HepG2 (cell line): ENCODE measurements around the gene SYS1. TPM values are rescaled to one million over a fixed set of nuclear protein-coding genes. Genes with fewer than 3 reads are reported as not detected.

Experiments used
- ATAC-seq: fragments of 200-7000 bp; cut with Tn5 transposase; 3 replicates; pipeline ENCODE4 v1.9.1; 2020; ENCODE audit warnings: mild to moderate bottlenecking, moderate library complexity
- BruUV-seq: library from RNA; stranded (reverse); fragments of 400-500 nt; replicated peaks from 2 replicates; lab custom pipeline; 2021; lab: Mats Ljungman, UMichigan
- CTCF ChIA-PET: fragments of 300-600 bp; formaldehyde crosslinking; extraction: SDS; loops from one replicate; lab custom pipeline; 2021; ENCODE audit warnings: low total read pairs, inconsistent platforms, low intra/inter-chr PET ratio; lab: Yijun Ruan, JAX
- POLR2A ChIA-PET: fragments of 350-600 bp; sonication (Branson Sonifier 250); formaldehyde crosslinking; loops from one replicate; lab custom pipeline; 2020; ENCODE audit warnings: antibody characterized with exemption, inconsistent platforms; lab: Yijun Ruan, JAX
- DNase-seq: peaks from one replicate; pipeline ENCODE4 v3.0.0-alpha.2; 2015; ENCODE audit warnings: low spot score
- FAIRE-seq: peaks from 3 replicates; lab custom pipeline; 2011; peaks lifted over from hg19 to GRCh38; lab: Jason Lieb, UNC
- H2AFZ ChIP-seq: one replicate; pipeline ENCODE4 v1.6.1; 2011; ENCODE audit warnings: low read length, inconsistent platforms
- H3K27ac ChIP-seq: fragments of 300-600 bp; 3 replicates; pipeline ENCODE4 v1.8.0; 2011; ENCODE audit warnings: mixed run types, mild to moderate bottlenecking, mixed read lengths, low read length, inconsistent platforms; ENCODE audit not compliant: insufficient read depth; ENCODE audit errors: extremely low read length
- H3K27me3 ChIP-seq, 2 experiments: fragments of 200-600 bp in 1 of 2; 2 replicates in 1 of 2; 3 replicates in 1 of 2; pipeline versions ENCODE4 v1.6.0 to v1.8.0; 2011; ENCODE audit warnings: low read length in 2 of 2, mild to moderate bottlenecking in 2 of 2, moderate library complexity in 2 of 2, inconsistent platforms in 1 of 2; ENCODE audit not compliant: insufficient read depth in 2 of 2, control insufficient read depth in 1 of 2
- H3K36me3 ChIP-seq, 2 experiments: fragments of 200-600 bp in 1 of 2; replicated peaks in 1 of 2; 2 replicates in 1 of 2; 3 replicates in 1 of 2; pipeline versions ENCODE4 v1.5.1 to v1.8.0; 2011; ENCODE audit warnings: low read length in 2 of 2, inconsistent platforms in 1 of 2; ENCODE audit not compliant: insufficient read depth in 2 of 2, control insufficient read depth in 1 of 2
- H3K4me1 ChIP-seq: 2 replicates; pipeline ENCODE4 v1.5.1; 2012; ENCODE audit warnings: low read length, inconsistent platforms; ENCODE audit not compliant: insufficient read depth
- H3K4me2 ChIP-seq: 2 replicates; pipeline ENCODE4 v1.6.0; 2011; ENCODE audit warnings: low read depth, low read length, inconsistent platforms
- H3K4me3 ChIP-seq, 3 experiments: fragments of 200-600 bp in 1 of 3; sonication (generic), shearing (Covaris generic) in 1 of 3; replicated peaks in 1 of 3; 2 replicates each; pipeline ENCODE4 v1.5.1; 2011 to 2016; ENCODE audit warnings: low read length in 3 of 3, inconsistent platforms in 2 of 3, low read depth in 2 of 3, mild to moderate bottlenecking in 2 of 3, control low read depth in 1 of 3, mixed read lengths in 1 of 3; ENCODE audit not compliant: insufficient read depth in 1 of 3
- H3K79me2 ChIP-seq: one replicate; pipeline ENCODE4 v1.6.1; 2011; ENCODE audit warnings: low read length, inconsistent platforms; ENCODE audit not compliant: insufficient read depth
- H3K9ac ChIP-seq: 2 replicates; pipeline ENCODE4 v1.6.0; 2011; ENCODE audit warnings: mild to moderate bottlenecking, low read depth, low read length, inconsistent platforms; ENCODE audit not compliant: insufficient read depth
- H3K9me3 ChIP-seq: 2 replicates; pipeline ENCODE4 v1.5.1; 2012; ENCODE audit warnings: mild to moderate bottlenecking, low read length
- H4K20me1 ChIP-seq: 2 replicates; pipeline ENCODE4 v1.6.0; 2011; ENCODE audit warnings: inconsistent platforms, mild to moderate bottlenecking, low read length, moderate library complexity; ENCODE audit not compliant: insufficient read depth
- ARNT ChIP-seq: fragments of 450-650 bp; IDR thresholded peaks from 2 replicates; pipeline ENCODE4 v1.6.1; 2017
- ATM ChIP-seq: fragments of 450-650 bp; IDR thresholded peaks from 2 replicates; pipeline ENCODE4 v1.7.1; 2017; ENCODE audit warnings: mild to moderate bottlenecking, borderline replicate concordance
- BRCA1 ChIP-seq: sonication (generic); formaldehyde crosslinking; IDR thresholded peaks from 2 replicates; pipeline ENCODE4 v1.4.0; 2020; ENCODE audit warnings: missing genetic modification reagents
- CCAR2 ChIP-seq: fragments of 200-400 bp; formaldehyde crosslinking; optimal IDR thresholded peaks from 2 replicates; pipeline ENCODE3; 2018; ENCODE audit warnings: low read depth, mild to moderate bottlenecking, low read length, moderate library complexity
- CREM ChIP-seq, 2 experiments: sonication (generic) in 1 of 2; formaldehyde crosslinking in 1 of 2; IDR thresholded peaks; 2 replicates each; pipeline versions ENCODE4 v1.4.0 to v1.6.1; 2016 to 2020; ENCODE audit warnings: antibody characterized with exemption in 1 of 2, mild to moderate bottlenecking in 1 of 2, missing genetic modification reagents in 1 of 2
- FOXO1 ChIP-seq: sonication (generic); formaldehyde crosslinking; IDR thresholded peaks from 2 replicates; pipeline ENCODE4 v1.4.0; 2020; ENCODE audit warnings: missing genetic modification reagents
- GABPA ChIP-seq, 2 experiments: IDR thresholded peaks; 2 replicates each; pipeline ENCODE4 v1.6.1; 2011 to 2016; ENCODE audit warnings: low read depth in 2 of 2, low read length in 1 of 2, missing biosample characterization in 1 of 2, missing genetic modification characterization in 1 of 2
- HES4 ChIP-seq: sonication (generic); formaldehyde crosslinking; IDR thresholded peaks from 2 replicates; pipeline ENCODE4 v1.9.0; 2021; ENCODE audit warnings: mild to moderate bottlenecking, missing genetic modification reagents, borderline replicate concordance
- JUND ChIP-seq: sonication (generic); formaldehyde crosslinking; IDR thresholded peaks from 2 replicates; pipeline ENCODE4 v1.8.0; 2022; ENCODE audit warnings: mild to moderate bottlenecking, missing genetic modification reagents
- MEIS2 ChIP-seq: sonication (generic); formaldehyde crosslinking; IDR thresholded peaks from 2 replicates; pipeline ENCODE4 v1.9.0; 2021; ENCODE audit warnings: mild to moderate bottlenecking, missing genetic modification reagents
- RNF2 ChIP-seq: fragments of 450-650 bp; conservative IDR thresholded peaks from 2 replicates; pipeline ENCODE4 v1.6.1; 2016; ENCODE audit warnings: low read depth
- SMC3 ChIP-seq: IDR thresholded peaks from 2 replicates; pipeline ENCODE4 v1.6.1; 2011; ENCODE audit warnings: low read length, improper control_type of control experiment
- SMYD3 ChIP-seq: sonication (generic); formaldehyde crosslinking; IDR thresholded peaks from 2 replicates; pipeline ENCODE4 v1.8.1; 2023; ENCODE audit warnings: mild to moderate bottlenecking, missing genetic modification reagents
- SYNCRIP ChIP-seq: fragments of 200-400 bp; formaldehyde crosslinking; IDR thresholded peaks from 2 replicates; pipeline ENCODE4 v1.6.1; 2018; ENCODE audit warnings: mild to moderate bottlenecking, low read depth, low read length; ENCODE audit not compliant: insufficient read depth
- TCF7 ChIP-seq: sonication (generic); IDR thresholded peaks from 2 replicates; pipeline ENCODE4 v1.6.1; 2016; ENCODE audit warnings: antibody characterized with exemption, low read depth
- ZBTB7B ChIP-seq: sonication (generic); formaldehyde crosslinking; IDR thresholded peaks from 2 replicates; pipeline ENCODE4 v1.4.0; 2020; ENCODE audit warnings: missing genetic modification reagents
- ZC3H13 ChIP-seq: sonication (generic); formaldehyde crosslinking; IDR thresholded peaks from 2 replicates; pipeline ENCODE4 v1.8.1; 2023; ENCODE audit warnings: mild to moderate bottlenecking, missing genetic modification reagents, moderate library complexity
- ZFP82 ChIP-seq: sonication (generic); formaldehyde crosslinking; IDR thresholded peaks from 2 replicates; pipeline ENCODE4 v1.5.1; 2020; ENCODE audit warnings: mild to moderate bottlenecking, missing genetic modification reagents, borderline replicate concordance
- ZFP90 ChIP-seq: sonication (generic); formaldehyde crosslinking; IDR thresholded peaks from 2 replicates; pipeline ENCODE4 v1.8.0; 2022; ENCODE audit warnings: missing genetic modification reagents, mild to moderate bottlenecking, inconsistent platforms, borderline replicate concordance
- ZNF432 ChIP-seq: sonication (generic); formaldehyde crosslinking; IDR thresholded peaks from 2 replicates; pipeline ENCODE4 v1.5.0; 2020; ENCODE audit warnings: missing genetic modification reagents, mild to moderate bottlenecking, borderline replicate concordance
- ZNF468 ChIP-seq: sonication (generic); formaldehyde crosslinking; IDR thresholded peaks from 2 replicates; pipeline ENCODE4 v1.8.0; 2022; ENCODE audit warnings: mild to moderate bottlenecking, moderate library complexity, missing genetic modification reagents
- ZNF572 ChIP-seq: sonication (generic); formaldehyde crosslinking; IDR thresholded peaks from 2 replicates; pipeline ENCODE4 v1.5.1; 2020; ENCODE audit warnings: mild to moderate bottlenecking, missing genetic modification reagents
- ZNF598 ChIP-seq: sonication (generic); formaldehyde crosslinking; IDR thresholded peaks from 2 replicates; pipeline ENCODE4 v1.5.1; 2020; ENCODE audit warnings: mild to moderate bottlenecking, missing genetic modification reagents, borderline replicate concordance
- ZNF713 ChIP-seq: sonication (generic); formaldehyde crosslinking; IDR thresholded peaks from 2 replicates; pipeline ENCODE4 v1.4.0; 2020; ENCODE audit warnings: mild to moderate bottlenecking, missing genetic modification reagents
- ZNF747 ChIP-seq: sonication (generic); formaldehyde crosslinking; IDR thresholded peaks from 2 replicates; pipeline ENCODE4 v1.8.1; 2023; ENCODE audit warnings: missing genetic modification reagents, mild to moderate bottlenecking, borderline replicate concordance
- ZNF776 ChIP-seq: sonication (generic); formaldehyde crosslinking; IDR thresholded peaks from 2 replicates; pipeline ENCODE4 v1.4.0; 2020; ENCODE audit warnings: mild to moderate bottlenecking, missing genetic modification reagents
- WGBS: methylation state at CpG from one replicate; pipeline ENCODE4 v1.1.6; 2017; ENCODE audit warnings: low lambda C conversion rate; 5-methylcytosine and 5-hydroxymethylcytosine counted together
- in situ Hi-C: cut with HindIII; loops from 2 replicates; pipeline ENCODE4 v1.10.0; 2017; ENCODE audit warnings: low pct_unique_long_range_greater_than_20kb; ENCODE audit not compliant: extremely low pct_ligation_motif_present
- intact Hi-C: fragments of 100-400 bp; cut with micrococcal nuclease; formaldehyde crosslinking; loops from one replicate; pipeline ENCODE4 v1.10.0; 2022; ENCODE audit not compliant: unreplicated experiment
- polyA plus RNA-seq, 8 experiments: library from polyadenylated mRNA; depleted of rRNA in 3 of 8; stranded (reverse) in 7 of 8; unstranded in 1 of 8; fragments of >200 nt; fragmentation: Illumina TruSeq in 4 of 8; extraction: Trizol in 4 of 8; gene quantifications; 2 replicates each; pipeline versions ENCODE4 v1.2.1 to v1.2.3, GENCODE V29; 2011 to 2016; ENCODE audit warnings: low read depth in 4 of 8, missing spikeins in 1 of 8, mixed read lengths in 1 of 8; ENCODE audit not compliant: insufficient read depth in 1 of 8
- total RNA-seq, 5 experiments: library from RNA; depleted of rRNA; stranded (reverse); fragments of >200 nt; fragmentation: Illumina TruSeq; extraction: Trizol; gene quantifications; 2 replicates each; pipeline ENCODE4 v1.2.3, GENCODE V29; 2016; ENCODE audit warnings: low read depth in 1 of 5
- TF ChIP-seq, protein P1 (sequence below): sonication (generic); formaldehyde crosslinking; IDR thresholded peaks from 2 replicates; pipeline ENCODE4 v1.4.0; 2020; ENCODE audit warnings: missing genetic modification reagents

The SYS1 gene
- total and polyA plus RNA-seq, 2 of the 13 experiments (the other 11 are each of a cell fraction or from before 2014, with no cell fraction given): 38.3 to 65.6 TPM

DNA sequence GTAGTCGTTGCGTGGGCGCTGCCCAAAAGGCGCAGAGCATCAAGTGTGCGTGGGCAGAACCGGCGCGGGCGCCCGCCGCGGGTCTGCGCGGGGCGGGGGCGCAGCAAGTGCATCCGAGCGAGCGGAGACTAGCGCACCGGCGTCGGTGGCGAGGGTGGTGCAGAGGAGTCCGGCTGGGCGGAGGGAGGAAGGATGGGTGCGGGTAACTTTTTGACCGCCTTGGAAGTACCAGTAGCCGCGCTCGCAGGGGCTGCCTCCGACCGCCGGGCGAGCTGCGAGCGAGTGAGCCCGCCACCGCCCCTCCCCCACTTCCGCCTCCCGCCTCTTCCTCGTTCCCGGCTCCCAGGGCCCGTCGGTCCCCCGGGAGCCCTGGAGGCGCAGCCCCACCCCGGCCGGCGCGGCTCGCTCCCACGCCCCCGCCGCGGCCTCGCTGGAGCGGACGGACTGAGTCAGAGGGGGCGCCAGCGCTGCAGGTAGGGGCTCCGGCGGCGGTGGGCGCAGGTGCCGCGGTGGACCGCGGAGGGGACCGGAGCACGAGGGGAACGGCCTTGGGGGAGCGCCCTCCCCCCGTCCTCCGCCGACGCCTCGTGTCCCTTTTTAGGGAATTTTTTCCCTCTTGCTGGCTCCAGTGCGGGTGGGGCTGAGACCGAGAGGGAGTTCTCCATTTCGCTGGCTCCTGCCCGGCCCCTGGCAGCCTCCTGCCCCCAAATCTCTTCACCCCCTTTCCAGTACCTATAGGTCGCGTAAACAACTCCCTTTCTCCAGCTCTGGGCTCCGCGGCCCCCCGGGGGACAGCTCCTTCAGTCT, 43.5 kb downstream of the SYS1 start:
- FAIRE-seq: no peak
- H4K20me1 ChIP-seq: no peaks in the 10 kb centered on the region
- no TSS peak for BruUV-seq
- 25% methylated on average over 29 of the region's 87 CpGs for WGBS
- H3K9ac ChIP-seq: peak overlapping the region; percentile 72
- no peaks in the 10 kb centered on the region for H3K36me3 ChIP-seq
- peaks cover 2 to 5% of the 10 kb centered on the region in 2 experiments; a peak in 2 of 5 replicates for H3K27me3 ChIP-seq
- ChIA-PET POLR2A (interaction anchor here (1.7 to 4.2 kb wide), 4 partner anchors 9 to 69 kb away, joined by 4 to 32 read pairs (median 8); partner anchors contain the start of genes PIGT and SYS1), CTCF (interaction anchor here (0.9 kb wide), 1 partner anchor 9 kb away, joined by 3 read pairs; the partner anchor contains the start of gene PIGT)
- H3K4me1 ChIP-seq: peaks cover 25% of the 10 kb centered on the region
- in situ Hi-C loops (no loop called here), intact Hi-C loops (no loop called here)
- H3K79me2 ChIP-seq: no peaks in the 10 kb centered on the region
- peak overlapping the region; percentile 95 for H3K4me2 ChIP-seq
- H3K9me3 ChIP-seq: peaks cover 2% of the 10 kb centered on the region
- no peak overlapping the region for H3K27ac ChIP-seq
- ATAC-seq: peak; percentile 62
- H2AFZ ChIP-seq: no peak overlapping the region
- DNase-seq: no peak
- peak overlapping the region; percentile 88 to 92 (median 88) for H3K4me3 ChIP-seq
- TF ChIP-seq RNF2 (peak; percentile 11; the same call in 1 of the 2 replicates), ZNF432 (CRISPR knock-in tag) (no peak), ATM (no peak), ZNF747 (CRISPR knock-in tag) (peak; percentile 52; the same call in 1 of the 2 replicates), BRCA1 (CRISPR knock-in tag) (no peak), SMYD3 (CRISPR knock-in tag) (no peak), HES4 (0 out of 2 replicates have a peak, but pooled peaks have one; percentile 61), SMC3 (no peak), ZNF598 (CRISPR knock-in tag) (no peak), ZNF776 (CRISPR knock-in tag) (peak; percentile 20), JUND (no peak), ZNF468 (no peak), TCF7 (no peak), ZC3H13 (CRISPR knock-in tag) (peak; percentile 69; the same call in 1 of the 2 replicates), CREM (IDR thresholded peaks at IDR 0.05) (no peak), CREM (CRISPR knock-in tag; IDR thresholded peaks at IDR 0.05) (no peak), ZNF572 (CRISPR knock-in tag) (no peak), GABPA (IDR thresholded peaks at IDR 0.05; ENCODE audit: low read depth, low read length) (peak; percentile 53; the same call in 1 of the 2 replicates), GABPA (CRISPR knock-in tag; IDR thresholded peaks at IDR 0.05; ENCODE audit: low read depth) (peak; percentile 45; the same call in 1 of the 2 replicates), CCAR2 (no peak), ZNF713 (CRISPR knock-in tag) (no peak), ZFP82 (peak; percentile 90; the same call in 1 of the 2 replicates), ZBTB7B (CRISPR knock-in tag) (peak; percentile 67; the same call in 1 of the 2 replicates), MEIS2 (CRISPR knock-in tag) (peak; percentile 53), ZFP90 (CRISPR knock-in tag) (no peak; the same call in 1 of the 2 replicates), SYNCRIP (no peak), ARNT (no peak), FOXO1 (no peak; the same call in 1 of the 2 replicates)
- TF ChIP-seq, protein P1, sequence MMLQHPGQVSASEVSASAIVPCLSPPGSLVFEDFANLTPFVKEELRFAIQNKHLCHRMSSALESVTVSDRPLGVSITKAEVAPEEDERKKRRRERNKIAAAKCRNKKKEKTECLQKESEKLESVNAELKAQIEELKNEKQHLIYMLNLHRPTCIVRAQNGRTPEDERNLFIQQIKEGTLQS: no peak
